GM12892 (cell line): ENCODE measurements around the gene GPAT2.
"Not testable (repeated sequence)": the region's sequence is repeated elsewhere in the genome, so short reads cannot be mapped to it uniquely, and the experiment has no call there.

Experiments
- POLR2A ChIP-seq: IDR thresholded peaks from 2 replicates; pipeline ENCODE4 v1.6.1; 2011; ENCODE audit warnings: low read depth, low read length, control low read depth
- TAF1 ChIP-seq: IDR thresholded peaks from 2 replicates; pipeline ENCODE4 v1.6.1; 2011; ENCODE audit warnings: low read depth, mild to moderate bottlenecking, control low read depth, low read length, borderline replicate concordance

- TF ChIP-seq TAF1, POLR2A: not testable (repeated sequence)
These were observed 43.8 kb downstream of the GPAT2 start for GRCh38 chr2:95990884-95991283.
